Smooth muscle cell (in vitro differentiated cells): ENCODE measurements around the gene CCNL1. TPM values are rescaled to one million over a fixed set of nuclear protein-coding genes. Genes with fewer than 3 reads are reported as not detected.

Source experiments
- DNase-seq: peaks from one replicate; lab custom pipeline; 2025; ENCODE audit not compliant: unreplicated experiment; lab: John Stamatoyannopoulos, UW
- H2AFZ ChIP-seq: fragments of 200-600 bp; sonication (generic); 2 replicates; pipeline ENCODE4 v1.6.0; 2016; ENCODE audit warnings: antibody characterized with exemption, low read depth, mild to moderate bottlenecking
- H3F3A ChIP-seq: fragments of 200-600 bp; sonication (generic); 2 replicates; pipeline ENCODE4 v1.6.0; 2017; ENCODE audit warnings: antibody characterized with exemption, low read depth
- H3K27ac ChIP-seq: fragments of 200-600 bp; sonication (generic); 2 replicates; pipeline ENCODE4 v1.5.1; 2016; ENCODE audit warnings: low read depth, mild to moderate bottlenecking
- H3K27me3 ChIP-seq: fragments of 200-600 bp; sonication (generic); 2 replicates; pipeline ENCODE4 v1.6.1; 2016; ENCODE audit warnings: low read depth, mild to moderate bottlenecking
- H3K36me3 ChIP-seq: fragments of 200-600 bp; sonication (generic); 2 replicates; pipeline ENCODE4 v1.5.1; 2016; ENCODE audit warnings: low read depth
- H3K4me1 ChIP-seq: fragments of 200-600 bp; sonication (generic); 2 replicates; pipeline ENCODE4 v1.5.1; 2016; ENCODE audit warnings: low read depth
- H3K4me2 ChIP-seq: fragments of 200-600 bp; sonication (generic); 2 replicates; pipeline ENCODE4 v1.6.0; 2016; ENCODE audit warnings: mild to moderate bottlenecking
- H3K4me3 ChIP-seq: fragments of 200-600 bp; sonication (generic); 2 replicates; pipeline ENCODE4 v1.5.1; 2016; ENCODE audit warnings: mild to moderate bottlenecking
- H3K79me2 ChIP-seq: fragments of 200-600 bp; sonication (generic); 2 replicates; pipeline ENCODE4 v1.6.0; 2016; ENCODE audit warnings: low read depth, mild to moderate bottlenecking
- H3K9ac ChIP-seq: fragments of 200-600 bp; sonication (generic); 2 replicates; pipeline ENCODE4 v1.6.0; 2016; ENCODE audit warnings: low read depth
- H3K9me3 ChIP-seq: fragments of 200-600 bp; sonication (generic); replicated peaks from 2 replicates; pipeline ENCODE4 v1.5.1; 2016; ENCODE audit warnings: low read depth
- H4K20me1 ChIP-seq: fragments of 200-600 bp; sonication (generic); 2 replicates; pipeline ENCODE4 v1.6.0; 2016; ENCODE audit warnings: low read depth
- WGBS: methylation state at CpG from one replicate; pipeline ENCODE4 v1.1.7; 2016; ENCODE audit warnings: low lambda C conversion rate; 5-methylcytosine and 5-hydroxymethylcytosine counted together
- polyA plus RNA-seq: library from polyadenylated mRNA; unstranded; fragments of >200 nt; fragmentation: Nextera tagmentation; extraction: Ambion mirVana; gene quantifications from 2 replicates; pipeline ENCODE4 v1.2.1, GENCODE V29; 2016
- total RNA-seq: library from RNA; depleted of rRNA; stranded (reverse); fragments of >200 nt; gene quantifications from 2 replicates; pipeline ENCODE4 v1.2.3, GENCODE V29; 2014
- TF ChIP-seq, protein P1 (sequence below): fragments of 200-600 bp; sonication (generic); IDR thresholded peaks from 2 replicates; pipeline ENCODE4 v1.5.1; 2017; ENCODE audit warnings: borderline replicate concordance, mild to moderate bottlenecking, antibody characterized with exemption; ENCODE audit not compliant: insufficient read depth, poor library complexity, severe bottlenecking

The CCNL1 gene
- total and polyA plus RNA-seq, 2 experiments from 2014 or later = 173 to 599 TPM

DNA sequence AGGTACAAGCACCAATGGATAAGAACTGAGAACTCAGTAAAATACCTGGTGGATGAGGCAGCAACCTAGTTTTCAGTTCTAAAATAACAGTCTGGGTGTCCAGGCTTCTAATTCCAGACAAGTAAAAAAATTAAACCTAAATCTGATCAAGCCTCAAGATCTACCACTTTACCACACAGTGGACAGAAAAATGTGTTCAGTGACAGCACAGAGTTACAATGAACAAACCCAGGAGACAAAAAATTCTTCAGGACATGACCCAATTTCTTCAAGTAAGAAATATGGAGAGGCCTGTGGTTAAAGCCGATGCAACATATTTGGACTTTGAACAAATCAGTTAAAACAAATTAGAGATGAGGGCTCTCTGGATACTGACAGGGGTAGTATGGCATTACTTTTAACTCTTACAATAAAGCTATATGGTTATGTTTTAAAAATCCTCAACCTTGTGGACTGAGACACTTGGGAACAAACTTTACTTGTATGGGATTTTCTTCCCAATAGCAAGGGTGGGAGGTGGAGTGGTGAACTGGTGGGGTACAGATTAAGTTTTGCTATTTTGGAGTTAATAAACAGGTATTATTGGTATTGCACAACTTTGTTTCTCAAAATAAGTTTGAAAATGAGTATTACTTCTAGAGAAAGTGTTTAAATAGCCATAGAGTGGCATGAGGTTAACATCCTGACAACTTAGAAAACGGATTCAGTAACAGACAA is 14.2 kb downstream of the CCNL1 start:
- H3F3A ChIP-seq = peaks cover 57% of the 10 kb centered on the region
- TF ChIP-seq, protein P1, sequence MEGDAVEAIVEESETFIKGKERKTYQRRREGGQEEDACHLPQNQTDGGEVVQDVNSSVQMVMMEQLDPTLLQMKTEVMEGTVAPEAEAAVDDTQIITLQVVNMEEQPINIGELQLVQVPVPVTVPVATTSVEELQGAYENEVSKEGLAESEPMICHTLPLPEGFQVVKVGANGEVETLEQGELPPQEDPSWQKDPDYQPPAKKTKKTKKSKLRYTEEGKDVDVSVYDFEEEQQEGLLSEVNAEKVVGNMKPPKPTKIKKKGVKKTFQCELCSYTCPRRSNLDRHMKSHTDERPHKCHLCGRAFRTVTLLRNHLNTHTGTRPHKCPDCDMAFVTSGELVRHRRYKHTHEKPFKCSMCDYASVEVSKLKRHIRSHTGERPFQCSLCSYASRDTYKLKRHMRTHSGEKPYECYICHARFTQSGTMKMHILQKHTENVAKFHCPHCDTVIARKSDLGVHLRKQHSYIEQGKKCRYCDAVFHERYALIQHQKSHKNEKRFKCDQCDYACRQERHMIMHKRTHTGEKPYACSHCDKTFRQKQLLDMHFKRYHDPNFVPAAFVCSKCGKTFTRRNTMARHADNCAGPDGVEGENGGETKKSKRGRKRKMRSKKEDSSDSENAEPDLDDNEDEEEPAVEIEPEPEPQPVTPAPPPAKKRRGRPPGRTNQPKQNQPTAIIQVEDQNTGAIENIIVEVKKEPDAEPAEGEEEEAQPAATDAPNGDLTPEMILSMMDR = no peak
- DNase-seq = no peak
- WGBS = 98% methylated on average over 2 of the region's 2 CpGs
- H3K36me3 ChIP-seq = peaks cover 39% of the 10 kb centered on the region
- no peaks in the 10 kb centered on the region for H3K27me3 ChIP-seq
- no peak overlapping the region for H3K4me2 ChIP-seq
- H2AFZ ChIP-seq = no peak overlapping the region
- H3K9ac ChIP-seq = no peak overlapping the region
- peaks cover 5% of the 10 kb centered on the region for H3K79me2 ChIP-seq
- H3K27ac ChIP-seq = peak overlapping the region; percentile 39
- H3K4me1 ChIP-seq = no peaks in the 10 kb centered on the region
- H3K4me3 ChIP-seq = no peak overlapping the region
- H3K9me3 ChIP-seq = no peaks in the 10 kb centered on the region
- peaks cover 40% of the 10 kb centered on the region for H4K20me1 ChIP-seq

DNA sequence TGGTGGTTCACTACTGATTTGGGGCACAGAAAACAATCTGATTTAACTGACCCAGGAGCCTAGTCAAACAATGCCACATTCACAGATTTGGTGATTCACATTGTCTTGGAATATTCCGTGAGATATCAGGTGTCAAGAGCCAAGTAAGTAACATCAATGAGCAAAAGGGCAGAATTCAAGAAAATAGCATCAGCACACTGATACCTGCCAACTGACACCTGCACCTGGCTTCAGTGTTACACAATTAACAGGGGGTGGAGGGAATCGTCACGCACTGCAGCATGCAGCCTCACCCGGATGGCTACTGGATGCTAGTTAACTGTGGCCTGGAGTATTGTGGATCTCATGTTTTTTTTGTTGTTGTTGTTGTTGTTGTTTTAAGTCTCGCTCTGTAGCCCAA is 17.6 kb downstream of the CCNL1 start:
- TF ChIP-seq, protein P1 = no peak
- Histone ChIP-seq H3F3A (peaks cover 24% of the 10 kb centered on the region), H2AFZ (no peak overlapping the region), H3K9ac (no peak overlapping the region), H3K4me1 (no peaks in the 10 kb centered on the region), H3K4me2 (no peak overlapping the region), H3K36me3 (peaks cover 4% of the 10 kb centered on the region), H3K4me3 (no peak overlapping the region), H3K27me3 (no peaks in the 10 kb centered on the region), H3K27ac (no peak overlapping the region), H3K9me3 (no peaks in the 10 kb centered on the region), H3K79me2 (no peaks in the 10 kb centered on the region), H4K20me1 (peaks cover 6% of the 10 kb centered on the region)
- no peak for DNase-seq
- WGBS = 92% methylated on average over 5 of the region's 5 CpGs

- TF ChIP-seq, protein P1 = no peak
- Histone ChIP-seq H3K27me3 (no peaks in the 10 kb centered on the region), H3K4me3 (no peak overlapping the region), H3K4me1 (no peaks in the 10 kb centered on the region), H3K36me3 (no peaks in the 10 kb centered on the region), H3K27ac (no peak overlapping the region), H3K4me2 (no peak overlapping the region), H3K9ac (no peak overlapping the region), H3K79me2 (no peaks in the 10 kb centered on the region), H4K20me1 (no peaks in the 10 kb centered on the region), H3F3A (peaks cover 19% of the 10 kb centered on the region), H3K9me3 (no peaks in the 10 kb centered on the region), H2AFZ (no peak overlapping the region)
- 94% methylated on average over 8 of the region's 8 CpGs for WGBS
- no peak for DNase-seq
Observed at GRCh38 chr3:157139938-157140534, 19.9 kb downstream of the CCNL1 start.
